ENCODE data around the gene TEX19.

DNA sequence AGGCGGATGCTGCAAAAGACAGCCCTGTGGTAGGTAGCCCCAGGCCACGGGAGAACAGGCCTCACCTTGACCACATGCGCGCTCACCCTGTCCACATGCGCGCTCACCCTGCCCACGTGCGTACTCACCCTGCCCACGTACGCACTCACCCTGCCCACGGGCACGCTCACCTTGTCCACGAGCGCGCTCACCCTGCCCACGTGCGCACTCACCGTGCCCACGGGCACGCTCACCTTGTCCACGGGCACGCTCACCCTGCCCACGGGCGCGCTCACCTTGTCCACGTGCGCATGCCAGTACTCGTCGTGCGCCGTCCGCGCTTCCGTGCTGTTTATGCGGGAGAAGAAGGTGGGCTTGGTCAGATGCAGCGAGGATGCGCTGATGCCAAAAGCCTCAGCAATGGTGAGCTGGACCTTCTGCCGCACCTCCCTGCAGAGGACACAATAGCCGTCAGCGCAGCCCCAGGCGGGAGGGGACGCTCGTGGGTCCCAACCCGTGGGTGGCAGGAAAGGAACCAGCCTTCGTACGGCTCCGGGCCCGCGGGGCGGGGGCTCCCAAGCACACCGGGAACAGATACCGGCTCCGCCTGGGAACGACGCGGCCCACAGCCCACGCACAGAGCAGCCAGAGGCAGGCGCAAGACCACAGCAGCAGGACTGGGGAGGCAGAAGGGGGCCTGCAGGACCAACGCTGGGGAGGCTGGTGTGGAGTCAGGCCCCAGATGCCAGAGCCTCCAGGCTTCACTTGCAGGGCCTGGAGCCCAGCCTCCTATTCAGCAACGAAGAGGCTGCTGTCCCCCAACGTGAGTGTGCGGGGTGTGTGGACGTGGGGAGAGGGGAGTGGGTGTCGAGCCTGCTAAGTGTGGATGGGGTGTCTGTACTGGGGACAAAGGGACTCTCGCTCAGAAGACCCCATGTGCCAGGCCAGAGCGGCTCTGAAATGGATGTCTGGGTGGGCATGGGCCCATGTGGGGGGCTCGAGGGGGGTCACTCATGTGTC, 44.9 kb downstream of the TEX19 start:
- TF ChIP-seq, protein P1, sequence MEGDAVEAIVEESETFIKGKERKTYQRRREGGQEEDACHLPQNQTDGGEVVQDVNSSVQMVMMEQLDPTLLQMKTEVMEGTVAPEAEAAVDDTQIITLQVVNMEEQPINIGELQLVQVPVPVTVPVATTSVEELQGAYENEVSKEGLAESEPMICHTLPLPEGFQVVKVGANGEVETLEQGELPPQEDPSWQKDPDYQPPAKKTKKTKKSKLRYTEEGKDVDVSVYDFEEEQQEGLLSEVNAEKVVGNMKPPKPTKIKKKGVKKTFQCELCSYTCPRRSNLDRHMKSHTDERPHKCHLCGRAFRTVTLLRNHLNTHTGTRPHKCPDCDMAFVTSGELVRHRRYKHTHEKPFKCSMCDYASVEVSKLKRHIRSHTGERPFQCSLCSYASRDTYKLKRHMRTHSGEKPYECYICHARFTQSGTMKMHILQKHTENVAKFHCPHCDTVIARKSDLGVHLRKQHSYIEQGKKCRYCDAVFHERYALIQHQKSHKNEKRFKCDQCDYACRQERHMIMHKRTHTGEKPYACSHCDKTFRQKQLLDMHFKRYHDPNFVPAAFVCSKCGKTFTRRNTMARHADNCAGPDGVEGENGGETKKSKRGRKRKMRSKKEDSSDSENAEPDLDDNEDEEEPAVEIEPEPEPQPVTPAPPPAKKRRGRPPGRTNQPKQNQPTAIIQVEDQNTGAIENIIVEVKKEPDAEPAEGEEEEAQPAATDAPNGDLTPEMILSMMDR (IDR thresholded peaks at IDR 0.05): no peak
- no peak for TF ChIP-seq EP300 (IDR thresholded peaks at IDR 0.05)
- TF ChIP-seq POLR2AphosphoS5 (IDR thresholded peaks at IDR 0.05): no peak
- no peak for TF ChIP-seq POLR2A (IDR thresholded peaks at IDR 0.05)
